ENCODE results near the gene RNASEH1.

The RNASEH1 gene

DNA sequence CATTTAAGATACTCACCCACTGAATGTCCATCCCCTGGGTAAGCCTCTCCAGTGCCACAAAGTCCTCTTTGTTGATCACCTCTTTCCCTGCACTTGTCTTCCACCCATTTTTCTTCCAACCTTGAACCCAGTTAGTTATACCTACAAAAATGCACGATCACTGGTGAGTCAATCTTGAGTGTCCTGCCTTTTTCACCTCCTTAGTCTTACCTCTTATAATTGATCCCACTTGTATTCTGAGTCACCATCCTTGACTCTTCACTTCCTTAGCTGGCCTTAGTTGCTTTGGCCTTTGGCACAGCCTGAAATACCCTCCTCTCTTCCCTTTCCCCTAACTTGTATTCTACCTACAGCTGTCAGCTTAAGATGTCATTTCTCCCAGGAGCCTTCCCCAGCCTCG lies 10.2 kb downstream of the RNASEH1 start:
- no peak for DNase-seq

GRCh38 chr2:3545788-3546478 lies 12.2 kb downstream of the RNASEH1 start:
- DNase-seq: no peak

GRCh38 chr2:3543023-3543683 lies 15.0 kb downstream of the RNASEH1 start:
- DNase-seq: no peak

GRCh38 chr2:3542107-3542506 lies 16.0 kb downstream of the RNASEH1 start:
- no peak for DNase-seq

DNA sequence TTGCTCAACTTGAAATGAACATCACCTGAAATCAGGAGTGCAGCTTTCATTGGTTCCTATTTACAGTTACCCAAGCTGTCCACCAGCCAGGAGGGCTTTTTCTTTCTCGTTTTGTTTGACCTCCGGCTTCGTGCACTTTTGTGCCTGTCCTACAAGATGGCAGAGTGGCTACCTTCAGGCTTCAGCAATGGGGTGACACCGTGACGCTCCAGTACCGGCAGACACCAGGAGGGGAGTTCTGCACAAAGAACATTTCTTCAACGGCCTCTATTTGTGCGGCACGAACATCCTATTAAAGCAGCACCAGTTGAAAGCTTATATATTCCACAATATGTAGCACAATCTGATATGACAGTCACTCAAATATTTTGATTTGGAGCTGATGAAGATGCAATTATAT lies 18.3 kb downstream of the RNASEH1 start:
- no peak for DNase-seq

DNA sequence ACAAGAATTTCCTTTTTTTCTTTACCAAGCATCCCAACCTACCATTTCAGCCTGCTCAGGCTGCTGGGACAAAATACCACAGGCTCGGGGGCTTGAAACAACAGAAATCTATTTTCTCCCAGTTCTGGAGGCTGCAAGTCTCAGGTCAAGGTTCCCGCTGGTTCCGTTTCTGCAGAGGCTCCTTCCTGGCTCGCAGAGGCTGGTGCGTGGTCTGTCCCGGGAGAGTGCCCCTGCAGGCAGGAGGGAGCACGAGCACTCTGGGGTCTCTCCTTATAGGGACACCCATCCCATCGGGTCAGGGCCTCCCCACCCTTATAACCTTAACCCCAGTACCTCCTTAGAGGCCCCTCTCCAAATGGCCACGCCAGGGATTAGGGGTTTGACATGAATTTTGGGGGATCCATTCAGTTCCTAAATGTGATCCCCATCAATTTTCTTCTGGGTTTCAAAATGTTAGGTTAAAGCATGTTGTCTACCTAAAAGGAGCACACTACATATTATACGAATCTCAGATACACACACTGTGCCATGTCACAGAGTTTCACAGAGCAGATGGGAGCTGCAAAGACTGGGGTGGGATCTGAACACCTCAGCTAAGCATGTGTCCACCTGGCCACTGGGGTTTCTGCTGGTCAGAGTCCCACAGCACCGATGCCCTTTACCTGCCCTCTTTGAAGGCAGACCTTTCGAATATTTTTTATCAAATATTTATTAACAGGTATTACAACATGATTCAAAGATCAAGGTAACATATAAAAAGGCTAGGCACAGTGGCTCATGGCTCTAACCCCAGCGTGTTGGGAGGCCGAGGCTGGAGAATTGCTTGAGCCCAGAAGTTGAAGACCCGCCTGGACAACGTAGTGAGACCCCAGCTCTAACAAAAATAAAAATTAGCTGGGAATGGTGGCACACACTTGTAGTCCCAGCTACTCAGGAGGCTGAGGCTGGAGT lies 21.2 kb downstream of the RNASEH1 start:
- DNase-seq: no peak

- no peak for DNase-seq
Measured at GRCh38 chr2:3535794-3536681, 22.1 kb downstream of the RNASEH1 start.

DNA sequence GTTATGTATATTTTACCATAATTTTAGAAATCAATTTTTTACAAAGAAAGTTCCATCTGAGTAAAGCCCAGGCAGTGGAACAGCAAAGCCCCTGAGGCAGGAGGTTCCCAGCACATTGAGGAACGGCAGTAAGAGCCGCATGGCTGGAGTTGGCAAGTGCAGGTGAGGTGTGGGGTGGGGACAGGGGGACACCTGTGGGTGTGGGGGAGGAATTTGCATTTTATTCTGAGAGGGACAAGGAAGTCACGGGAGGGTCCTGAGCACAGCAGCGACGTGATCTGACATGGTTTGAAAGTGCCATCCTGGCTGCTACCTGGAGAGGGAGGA lies 22.7 kb downstream of the RNASEH1 start:
- DNase-seq: no peak

DNA sequence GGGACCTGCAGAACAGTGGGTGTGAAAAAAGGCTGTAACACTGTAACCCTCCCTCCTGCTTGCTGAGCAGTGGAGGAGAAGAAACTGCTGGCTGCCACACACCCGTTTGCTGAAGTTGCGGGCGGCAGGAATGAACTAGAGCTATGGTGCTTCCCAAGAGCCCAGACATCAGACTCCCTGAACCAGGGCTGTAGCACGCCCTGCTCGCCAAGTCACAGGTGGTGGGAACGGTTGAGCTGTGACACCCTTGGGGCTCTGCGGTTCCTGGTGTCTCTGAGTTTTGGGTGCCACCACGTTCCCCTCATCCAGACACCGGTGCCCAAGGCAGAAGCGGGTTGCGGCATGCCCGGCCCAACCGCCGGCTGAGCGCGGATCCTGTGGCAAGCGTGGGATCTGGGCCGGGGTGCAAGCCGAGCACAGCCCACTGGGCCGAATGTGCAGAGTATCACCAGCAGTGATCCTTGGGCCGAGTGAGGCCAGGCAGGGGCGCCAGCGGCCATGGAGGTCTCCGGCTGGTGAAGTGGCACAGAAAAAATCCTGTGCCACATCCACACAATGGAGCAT lies 23.8 kb downstream of the RNASEH1 start:
- no peak for DNase-seq

DNA sequence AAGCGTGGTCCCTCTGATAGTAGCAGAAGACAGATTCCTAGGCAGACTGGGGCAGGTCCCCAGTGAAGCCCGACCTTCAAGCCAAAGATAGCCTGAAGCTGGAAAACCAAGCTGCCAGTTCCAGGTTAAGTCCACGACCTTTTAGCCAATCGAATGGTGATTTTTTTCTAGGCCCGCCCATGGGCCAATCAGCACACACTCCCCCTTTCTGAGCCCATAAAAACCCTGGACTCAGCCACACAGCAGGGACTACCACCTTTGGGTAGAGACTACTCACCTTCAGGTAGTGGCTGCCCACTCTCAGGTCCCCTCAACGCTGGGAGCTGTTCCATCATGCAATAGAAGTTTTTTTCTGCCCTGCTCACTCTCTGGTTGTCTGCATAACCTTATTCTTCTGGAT lies 24.3 kb downstream of the RNASEH1 start:
- no peak for DNase-seq

DNA sequence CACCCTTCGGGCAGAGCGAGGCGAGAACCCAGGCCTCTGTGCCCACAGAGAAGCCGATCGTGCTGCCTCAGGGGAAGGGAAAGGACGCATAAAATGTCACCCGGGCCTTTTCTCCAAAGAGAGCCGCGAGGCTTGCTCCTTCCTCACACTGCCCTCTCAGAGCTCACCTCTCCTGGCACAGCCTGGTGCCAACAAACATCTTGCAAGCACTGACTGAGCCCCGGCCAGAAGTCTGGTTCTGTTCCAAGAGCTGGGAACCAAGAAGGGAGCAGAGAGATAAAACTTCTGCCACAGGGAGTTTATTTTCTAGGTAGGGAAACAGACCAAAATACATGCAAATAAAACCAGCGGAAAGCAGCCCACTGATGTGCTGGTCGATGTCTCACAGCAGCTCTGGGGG lies 25.2 kb downstream of the RNASEH1 start:
- no peak for DNase-seq

GRCh38 chr2:3529316-3530025 lies 28.7 kb downstream of the RNASEH1 start:
- DNase-seq: no peak

DNA sequence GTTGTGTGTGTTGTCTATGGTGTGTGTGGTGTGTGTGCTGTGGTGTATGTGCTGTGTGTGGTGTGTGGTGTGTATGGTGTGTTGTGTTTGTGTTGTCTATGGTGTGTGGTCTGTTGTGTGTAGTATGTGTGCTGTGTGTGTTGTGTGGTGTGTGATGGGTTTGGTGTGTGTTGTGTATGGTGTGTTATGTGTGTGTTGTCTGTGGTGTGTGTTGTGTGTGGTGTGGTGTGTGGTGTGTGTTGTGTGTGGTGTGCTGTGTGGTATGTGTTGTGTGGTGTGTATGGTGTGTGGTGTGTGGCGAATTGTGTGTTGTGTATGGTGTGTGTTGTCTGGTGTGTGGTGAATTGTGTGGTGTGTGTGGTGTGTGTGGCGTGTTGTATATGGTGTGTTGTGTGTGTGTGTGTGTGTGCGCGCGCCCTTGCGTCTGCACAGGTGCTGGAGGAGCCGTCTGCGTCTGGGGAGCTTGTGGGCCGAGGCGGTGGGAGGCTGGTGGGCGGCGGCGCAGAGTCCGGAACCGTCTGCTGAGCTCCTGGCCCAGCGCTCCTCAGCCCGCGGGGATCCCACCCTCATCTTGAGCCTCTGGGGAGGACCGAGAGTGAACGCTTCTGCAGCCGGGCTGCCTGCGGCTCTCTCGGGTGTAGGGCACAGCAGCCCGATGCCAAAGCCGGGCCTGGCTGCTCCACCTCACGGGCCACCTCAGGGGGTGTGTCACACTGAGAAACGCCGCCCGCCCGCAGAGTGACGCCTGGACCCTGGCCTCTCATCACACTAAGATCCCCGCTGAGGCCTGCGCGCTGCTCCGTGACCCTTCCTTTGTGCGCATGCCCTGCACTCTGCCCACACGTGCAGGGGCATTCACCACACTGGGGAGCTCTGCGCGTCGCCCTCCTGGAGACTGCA lies 30.0 kb downstream of the RNASEH1 start:
- no peak for DNase-seq

DNA sequence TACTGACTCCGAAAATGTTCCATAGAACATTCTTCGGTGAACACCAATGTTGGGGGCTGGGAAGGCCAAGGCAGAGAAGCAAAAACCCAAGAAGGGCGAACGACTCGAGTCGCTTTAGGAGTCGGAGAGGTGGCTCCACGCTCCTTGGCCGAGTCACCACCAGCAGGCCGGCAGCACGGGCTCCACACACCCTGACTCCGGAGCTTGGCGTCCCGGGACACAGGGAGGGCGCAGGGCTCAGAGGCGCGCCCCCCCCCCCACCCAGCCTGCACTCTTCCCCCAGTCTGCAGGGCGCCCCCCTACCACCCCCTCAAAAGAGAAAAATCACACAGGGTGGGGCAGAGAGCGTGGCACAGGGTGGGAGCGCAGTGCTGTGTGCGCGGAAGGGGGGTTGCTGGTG lies 31.3 kb downstream of the RNASEH1 start:
- DNase-seq: no peak

GRCh38 chr2:3523551-3524041 lies 34.5 kb downstream of the RNASEH1 start:
- no peak for DNase-seq

GRCh38 chr2:3522961-3523421 lies 35.1 kb downstream of the RNASEH1 start:
- DNase-seq: no peak

GRCh38 chr2:3520591-3520990 lies 37.5 kb downstream of the RNASEH1 start:
- no peak for DNase-seq

DNA sequence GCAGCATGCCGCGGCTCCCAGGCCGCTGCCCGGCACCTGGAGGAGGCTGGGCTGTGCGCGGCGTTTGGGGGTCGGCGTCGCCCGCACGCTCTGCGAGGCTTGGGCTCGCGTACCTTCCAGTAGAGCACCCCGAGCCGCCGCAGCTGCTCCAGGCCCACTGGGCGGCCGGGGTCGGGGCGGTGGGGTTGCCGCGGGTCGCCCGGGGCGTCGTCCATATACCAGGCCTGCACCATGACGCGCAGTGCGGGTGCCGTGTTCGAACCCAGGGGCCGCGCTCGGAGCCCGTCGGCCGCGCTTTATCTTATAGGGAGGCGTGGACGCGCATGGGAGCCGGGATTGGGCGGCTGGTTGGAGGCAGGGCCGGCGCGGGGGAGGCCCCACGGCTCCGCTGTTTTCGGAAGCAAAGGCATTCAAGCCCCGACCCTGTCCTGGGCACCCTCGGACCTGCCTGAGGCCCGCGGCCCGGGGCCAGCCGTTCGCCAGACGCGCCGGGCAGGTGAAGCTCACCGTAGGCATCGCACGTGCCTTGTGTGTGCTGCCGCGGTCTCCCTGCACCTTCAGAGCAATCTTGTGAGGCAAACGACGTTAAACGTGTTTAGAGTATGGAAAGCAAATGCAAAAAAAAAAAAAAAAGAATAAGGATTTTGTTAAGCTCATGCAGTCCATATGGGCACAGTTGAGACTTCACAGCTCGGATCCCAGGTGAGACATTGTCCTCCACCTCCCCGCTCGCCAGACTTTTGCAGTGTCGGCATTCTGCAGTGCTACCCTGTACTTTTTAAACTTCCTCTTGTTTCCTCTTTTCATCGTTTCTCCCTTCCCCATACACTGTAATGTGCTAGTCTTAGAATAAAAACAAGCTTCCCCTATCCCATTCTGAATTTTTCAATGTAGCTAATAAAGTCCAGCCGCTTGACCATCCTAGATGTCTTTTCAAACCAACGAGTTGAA lies 38.6 kb downstream of the RNASEH1 start, which contains the start of gene ADI1:
Gene ADI1 (minus strand): TSS at position 277 of the 951 bp plus-strand sequence. CDS start 44 bp downstream, at position 233.
- DNase-seq: peak; percentile 79
